K562 (cell line): ENCODE results near the gene TCEAL4. TPM values are rescaled to one million over a fixed set of nuclear protein-coding genes. Genes with fewer than 3 reads are reported as not detected.

ENCODE experiments used
- ATF1 ChIP-seq, 2 experiments: fragments of 450-650 bp in 1 of 2; IDR thresholded peaks; 2 replicates each; pipeline ENCODE4 v1.6.1; 2016; ENCODE audit warnings: missing compliant biosample characterization in 1 of 2, missing genetic modification characterization in 1 of 2
- CBX1 ChIP-seq: sonication (generic); IDR thresholded peaks from 2 replicates; pipeline ENCODE4 v1.6.1; 2016; ENCODE audit warnings: antibody characterized with exemption, low read depth, mild to moderate bottlenecking
- KLF13 ChIP-seq: fragments of 450-650 bp; IDR thresholded peaks from 2 replicates; pipeline ENCODE4 v1.6.1; 2016; ENCODE audit warnings: missing genetic modification characterization, low read depth, mild to moderate bottlenecking, missing compliant biosample characterization, moderate library complexity, borderline replicate concordance
- NFYB ChIP-seq: IDR thresholded peaks from 2 replicates; pipeline ENCODE4 v1.6.1; 2011; ENCODE audit warnings: mild to moderate bottlenecking, moderate library complexity; ENCODE audit not compliant: insufficient read length; ENCODE audit errors: extremely low read depth
- TFE3 ChIP-seq: fragments of 450-650 bp; formaldehyde crosslinking; IDR thresholded peaks from 2 replicates; pipeline ENCODE4 v1.4.0; 2020; ENCODE audit warnings: mild to moderate bottlenecking, mixed read lengths
- TOE1 ChIP-seq, 2 experiments: fragments of 450-650 bp in 1 of 2; sonication (generic) in 1 of 2; formaldehyde crosslinking in 1 of 2; IDR thresholded peaks; 2 replicates each; pipeline versions ENCODE4 v1.7.1 to v1.8.0; 2016 to 2022; ENCODE audit warnings: borderline replicate concordance in 2 of 2, mild to moderate bottlenecking in 2 of 2, antibody characterized with exemption in 1 of 2, inconsistent platforms in 1 of 2, low read depth in 1 of 2, missing genetic modification reagents in 1 of 2, moderate library complexity in 1 of 2
- polyA plus RNA-seq, 8 experiments: library from polyadenylated mRNA; depleted of rRNA in 4 of 8; stranded (reverse) in 5 of 8; unstranded in 3 of 8; fragments of >200 nt; fragmentation: Nextera tagmentation in 2 of 8; fragmentation: Illumina TruSeq in 1 of 8; extraction: Ambion mirVana in 2 of 8; extraction: Trizol in 1 of 8; gene quantifications; 2 replicates each; pipeline versions ENCODE4 v1.2.1 to v1.2.3, GENCODE V29; 2011 to 2014; ENCODE audit warnings: inconsistent platforms in 1 of 8, missing spikeins in 1 of 8
- total RNA-seq, 7 experiments: library from RNA; depleted of rRNA in 6 of 7; stranded (reverse); fragments of >200 nt in 6 of 7; fragmentation: Illumina TruSeq in 2 of 7; extraction: Trizol in 2 of 7; gene quantifications; 2 replicates each; pipeline versions ENCODE4 v1.2.1 to v1.2.3, GENCODE V29; 2011 to 2021; ENCODE audit warnings: low replicate concordance in 1 of 7

Gene TCEAL4
- total and polyA plus RNA-seq, 9 of the 15 experiments (the other 6 are each of a cell fraction or from before 2014, with no cell fraction given), result 0.36 to 12.3 (median 7.9) TPM

- TF ChIP-seq TFE3 (CRISPR knock-in tag), result peak; percentile 55
- peak; percentile 50; the same call in 1 of the 2 replicates for TF ChIP-seq TOE1 (IDR thresholded peaks at IDR 0.05; ENCODE audit: borderline replicate concordance)
- no peak for TF ChIP-seq TOE1 (CRISPR knock-in tag; IDR thresholded peaks at IDR 0.05; ENCODE audit: borderline replicate concordance, low read depth)
- TF ChIP-seq KLF13 (tag), result no peak
- no peak for TF ChIP-seq NFYB
- no peak for TF ChIP-seq CBX1
- TF ChIP-seq ATF1 (CRISPR knock-in tag; IDR thresholded peaks at IDR 0.05), result no peak
- TF ChIP-seq ATF1 (tag; IDR thresholded peaks at IDR 0.05), result peak; percentile 35; the same call in 1 of the 2 replicates
Measured at GRCh38 chrX:103628386-103629317, 43.3 kb downstream of the TCEAL4 start, which contains the start of gene TCEAL1 (continued).
